Progenitor cell of endocrine pancreas (in vitro differentiated cells): ENCODE data around the gene PHACTR1. TPM values are rescaled to one million over a fixed set of nuclear protein-coding genes. Genes with fewer than 3 reads are reported as not detected.
"Not testable (repeated sequence)": the region's sequence is repeated elsewhere in the genome, so short reads cannot be mapped to it uniquely, and the experiment has no call there.

Experiments
- DNase-seq: peaks from one replicate; pipeline ENCODE4 v3.0.0; 2021; ENCODE audit warnings: low spot score; ENCODE audit not compliant: unreplicated experiment
- H3K27ac Mint-ChIP-seq: 2 replicates; pipeline ENCODE4 v1.8.0; 2021; ENCODE audit warnings: mild to moderate bottlenecking, moderate library complexity, mixed read lengths
- H3K27me3 Mint-ChIP-seq: 2 replicates; pipeline ENCODE4 v1.8.0; 2021; ENCODE audit warnings: mixed read lengths
- H3K36me3 Mint-ChIP-seq: 2 replicates; pipeline ENCODE4 v1.8.0; 2022; ENCODE audit warnings: mixed read lengths; ENCODE audit not compliant: insufficient read depth
- H3K4me1 Mint-ChIP-seq: 2 replicates; pipeline ENCODE4 v1.8.0; 2021; ENCODE audit warnings: low read depth, mixed read lengths
- H3K4me3 Mint-ChIP-seq: 2 replicates; pipeline ENCODE4 v1.8.0; 2021; ENCODE audit warnings: low read depth, mild to moderate bottlenecking, moderate library complexity, mixed read lengths
- H3K9me3 Mint-ChIP-seq: 2 replicates; pipeline ENCODE4 v1.8.0; 2021; ENCODE audit warnings: low read depth, mixed read lengths
- CTCF ChIP-seq: fragments of 200-600 bp; sonication (generic); IDR thresholded peaks from one replicate; pipeline ENCODE4 v1.5.0; 2021; ENCODE audit warnings: antibody characterized with exemption, mild to moderate bottlenecking; ENCODE audit not compliant: unreplicated experiment
- total RNA-seq: library from RNA; stranded (reverse); gene quantifications from 2 replicates; pipeline ENCODE4 v1.2.1, GENCODE V29; 2021

PHACTR1 gene
- total RNA-seq, 1 donor from 2014 or later, result 8.6 TPM

- H3K9me3 Mint-ChIP-seq, result no peaks in the 10 kb centered on the region
- peaks cover 4% of the 10 kb centered on the region for H3K27me3 Mint-ChIP-seq
- no peak overlapping the region for H3K4me3 Mint-ChIP-seq
- no peak overlapping the region for H3K27ac Mint-ChIP-seq
- H3K36me3 Mint-ChIP-seq, result no peaks in the 10 kb centered on the region
- no peaks in the 10 kb centered on the region for H3K4me1 Mint-ChIP-seq
- no peak for TF ChIP-seq CTCF
- no peak for DNase-seq
Observed at GRCh38 chr6:13156381-13156780, 439.8 kb downstream of the PHACTR1 start.

- no peak overlapping the region for H3K27ac Mint-ChIP-seq
- no peaks in the 10 kb centered on the region for H3K9me3 Mint-ChIP-seq
- peaks cover 4% of the 10 kb centered on the region for H3K27me3 Mint-ChIP-seq
- H3K36me3 Mint-ChIP-seq, result no peaks in the 10 kb centered on the region
- H3K4me3 Mint-ChIP-seq, result no peak overlapping the region
- no peak for DNase-seq
- no peak for TF ChIP-seq CTCF
- H3K4me1 Mint-ChIP-seq, result no peaks in the 10 kb centered on the region
Observed at GRCh38 chr6:13157293-13157692, 440.7 kb downstream of the PHACTR1 start.

- H3K4me3 Mint-ChIP-seq, result no peak overlapping the region
- no peak for DNase-seq
- no peaks in the 10 kb centered on the region for H3K36me3 Mint-ChIP-seq
- no peaks in the 10 kb centered on the region for H3K9me3 Mint-ChIP-seq
- peaks cover 8% of the 10 kb centered on the region for H3K4me1 Mint-ChIP-seq
- H3K27me3 Mint-ChIP-seq, result peaks cover 4% of the 10 kb centered on the region
- no peak overlapping the region for H3K27ac Mint-ChIP-seq
- no peak for TF ChIP-seq CTCF
Observed at GRCh38 chr6:13159300-13159699, 442.7 kb downstream of the PHACTR1 start.

GRCh38 chr6:13159822-13160221, 443.3 kb downstream of the PHACTR1 start:
- not testable (repeated sequence) for H3K27me3 Mint-ChIP-seq, H3K9me3 Mint-ChIP-seq, H3K4me3 Mint-ChIP-seq, H3K36me3 Mint-ChIP-seq, DNase-seq, H3K27ac Mint-ChIP-seq
- H3K4me1 Mint-ChIP-seq, result peaks cover 12% of the 10 kb centered on the region

DNA sequence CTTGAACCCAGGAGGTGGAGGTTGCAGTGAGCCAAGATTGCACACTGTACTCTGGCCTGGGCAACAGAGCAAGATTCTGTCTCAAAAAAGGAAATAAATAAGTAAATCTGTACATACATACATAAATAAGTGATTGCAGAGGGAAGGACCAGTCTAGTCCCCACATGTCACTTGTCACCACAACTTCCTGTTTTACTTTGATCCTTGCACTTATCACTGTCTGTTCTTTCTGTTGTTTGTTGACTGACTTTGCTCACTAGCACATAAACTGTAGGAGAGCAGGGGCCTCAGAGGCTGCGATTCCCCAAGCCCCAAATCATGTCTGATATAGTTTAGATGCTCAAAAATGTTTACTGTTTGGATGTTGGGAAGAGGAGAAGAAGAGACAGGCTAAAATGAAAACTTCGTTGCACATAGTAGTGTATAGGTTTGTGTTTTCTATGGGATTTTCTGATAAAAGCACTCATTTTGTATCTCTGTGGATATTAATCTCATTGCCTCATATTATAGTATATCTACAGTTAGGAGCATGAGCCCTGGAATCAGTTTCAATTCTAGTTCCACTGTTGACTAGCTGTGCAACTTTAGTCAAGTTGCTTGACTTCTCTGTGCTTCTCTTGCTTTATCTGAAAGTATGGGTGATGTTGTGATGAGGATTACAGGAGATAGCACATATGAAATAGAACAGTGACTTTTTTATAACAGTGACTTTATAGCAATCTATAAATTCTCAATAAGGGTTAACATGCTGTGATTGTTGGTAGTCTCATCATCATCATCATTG, 446.8 kb downstream of the PHACTR1 start:
- Mint-ChIP-seq H3K4me3 (no peak overlapping the region), H3K36me3 (no peaks in the 10 kb centered on the region), H3K4me1 (peaks cover 17% of the 10 kb centered on the region), H3K9me3 (no peaks in the 10 kb centered on the region), H3K27me3 (no peaks in the 10 kb centered on the region), H3K27ac (no peak overlapping the region)
- TF ChIP-seq CTCF, result no peak
- DNase-seq, result no peak

GRCh38 chr6:13164291-13164690, 447.7 kb downstream of the PHACTR1 start:
- Mint-ChIP-seq H3K36me3 (no peaks in the 10 kb centered on the region), H3K4me3 (no peak overlapping the region), H3K9me3 (no peaks in the 10 kb centered on the region), H3K4me1 (peaks cover 17% of the 10 kb centered on the region), H3K27ac (peak overlapping the region; percentile 3), H3K27me3 (peaks cover 4% of the 10 kb centered on the region)
- no peak for DNase-seq
- TF ChIP-seq CTCF, result no peak
